BJ (cell line): ENCODE measurements around the gene STK11. TPM values are rescaled to one million over a fixed set of nuclear protein-coding genes. Genes with fewer than 3 reads are reported as not detected.

Source experiments
- CTCF ChIA-PET: fragments of 350-600 bp; formaldehyde crosslinking; extraction: SDS; loops from one replicate; lab custom pipeline; 2021; ENCODE audit warnings: antibody characterized with exemption, inconsistent platforms; lab: Yijun Ruan, JAX
- POLR2A ChIA-PET: fragments of 300-600 bp; sonication (Branson Sonifier 250); formaldehyde crosslinking; extraction: SDS; loops from one replicate; lab custom pipeline; 2021; ENCODE audit warnings: antibody characterized with exemption; lab: Charles Lee
- DNase-seq: peaks from one replicate; pipeline ENCODE4 v3.0.0-alpha.2; 2011; ENCODE audit warnings: low read depth
- H3K27me3 ChIP-seq: 2 replicates; pipeline ENCODE4 v1.6.0; 2011; ENCODE audit warnings: low read length; ENCODE audit not compliant: control insufficient read depth, insufficient read depth
- H3K36me3 ChIP-seq: 2 replicates; pipeline ENCODE4 v1.5.1; 2011; ENCODE audit warnings: low read length; ENCODE audit not compliant: control insufficient read depth, insufficient read depth
- H3K4me3 ChIP-seq: 2 replicates; pipeline ENCODE4 v1.5.1; 2011; ENCODE audit warnings: low read depth, mild to moderate bottlenecking, control low read depth, low read length
- polyA plus RNA-seq: library from polyadenylated mRNA; depleted of rRNA; stranded (reverse); fragments of >200 nt; gene quantifications from 2 replicates; pipeline ENCODE4 v1.2.3, GENCODE V29; 2011
- TF ChIP-seq, protein P1 (sequence below): IDR thresholded peaks from 2 replicates; pipeline ENCODE4 v1.5.1; 2011; ENCODE audit warnings: low read depth, mild to moderate bottlenecking, control low read depth, inconsistent platforms, low read length, moderate library complexity; ENCODE audit not compliant: insufficient read depth

Gene STK11
- polyA plus RNA-seq, 1 experiment: 33.6 TPM

DNA sequence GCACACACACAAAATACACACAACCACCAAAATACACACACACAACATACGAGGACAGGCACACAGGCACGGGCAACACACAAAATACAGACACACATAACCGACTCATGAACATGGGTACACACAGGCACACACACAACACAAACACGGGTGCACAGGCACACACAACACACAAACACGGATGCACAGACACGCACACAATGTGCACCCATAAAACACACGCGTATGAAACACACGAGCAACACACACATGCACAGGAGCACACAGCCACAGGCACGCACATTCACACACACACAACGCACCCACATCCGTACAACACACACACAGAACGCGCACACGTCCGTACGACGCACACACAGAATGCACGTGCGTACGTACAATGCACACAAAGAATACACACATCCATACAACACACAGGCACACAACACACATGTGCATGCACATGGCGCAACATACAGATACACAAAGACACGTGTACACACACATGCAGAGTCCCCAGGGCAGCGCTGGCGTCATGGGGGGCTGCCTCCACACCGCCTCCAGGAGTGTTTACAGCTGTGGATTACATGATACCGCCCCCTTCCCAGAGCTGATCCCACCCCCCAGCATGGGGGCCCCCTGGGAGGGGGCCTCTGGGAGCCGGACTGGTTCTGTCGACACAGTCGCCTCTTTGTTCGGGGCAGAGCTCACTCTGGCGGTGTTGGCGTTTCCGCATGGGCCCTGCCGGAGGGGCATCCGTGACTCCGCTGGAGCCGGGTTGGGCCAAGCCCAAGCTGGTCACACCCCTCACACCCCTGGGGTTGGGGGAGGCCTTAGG, 34.4 kb upstream of the STK11 start:
- DNase-seq: no peak
- TF ChIP-seq, protein P1, sequence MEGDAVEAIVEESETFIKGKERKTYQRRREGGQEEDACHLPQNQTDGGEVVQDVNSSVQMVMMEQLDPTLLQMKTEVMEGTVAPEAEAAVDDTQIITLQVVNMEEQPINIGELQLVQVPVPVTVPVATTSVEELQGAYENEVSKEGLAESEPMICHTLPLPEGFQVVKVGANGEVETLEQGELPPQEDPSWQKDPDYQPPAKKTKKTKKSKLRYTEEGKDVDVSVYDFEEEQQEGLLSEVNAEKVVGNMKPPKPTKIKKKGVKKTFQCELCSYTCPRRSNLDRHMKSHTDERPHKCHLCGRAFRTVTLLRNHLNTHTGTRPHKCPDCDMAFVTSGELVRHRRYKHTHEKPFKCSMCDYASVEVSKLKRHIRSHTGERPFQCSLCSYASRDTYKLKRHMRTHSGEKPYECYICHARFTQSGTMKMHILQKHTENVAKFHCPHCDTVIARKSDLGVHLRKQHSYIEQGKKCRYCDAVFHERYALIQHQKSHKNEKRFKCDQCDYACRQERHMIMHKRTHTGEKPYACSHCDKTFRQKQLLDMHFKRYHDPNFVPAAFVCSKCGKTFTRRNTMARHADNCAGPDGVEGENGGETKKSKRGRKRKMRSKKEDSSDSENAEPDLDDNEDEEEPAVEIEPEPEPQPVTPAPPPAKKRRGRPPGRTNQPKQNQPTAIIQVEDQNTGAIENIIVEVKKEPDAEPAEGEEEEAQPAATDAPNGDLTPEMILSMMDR: no peak
- ChIA-PET POLR2A (interaction anchor here (1.0 kb wide), 1 partner anchor 15 kb away, joined by 3 read pairs; no protein-coding TSS in a partner anchor), CTCF (interaction anchor here (0.9 to 2.1 kb wide), 2 partner anchors 57 to 64 kb away, joined by 3 to 7 read pairs; no protein-coding TSS in a partner anchor)
- peak overlapping the region; percentile 95 for H3K4me3 ChIP-seq
- no peaks in the 10 kb centered on the region for H3K27me3 ChIP-seq
- peaks cover 10% of the 10 kb centered on the region for H3K36me3 ChIP-seq

- H3K27me3 ChIP-seq: no peaks in the 10 kb centered on the region
- peaks cover 8% of the 10 kb centered on the region for H3K36me3 ChIP-seq
- peak overlapping the region; percentile 95 for H3K4me3 ChIP-seq
- ChIA-PET CTCF (interaction anchor here (0.9 kb wide), 1 partner anchor 65 kb away, joined by 3 read pairs; no protein-coding TSS in a partner anchor), POLR2A (interaction anchor here (1.0 kb wide), 1 partner anchor 16 kb away, joined by 3 read pairs; no protein-coding TSS in a partner anchor)
- no peak for DNase-seq
- TF ChIP-seq, protein P1: no peak
Observed at GRCh38 chr19:1171755-1172352, 33.7 kb upstream of the STK11 start.

GRCh38 chr19:1172353-1173158, 33.0 kb upstream of the STK11 start:
- peak overlapping the region; percentile 95 for H3K4me3 ChIP-seq
- POLR2A ChIA-PET: interaction anchor here (0.6 to 1.0 kb wide), 3 partner anchors 17 to 66 kb away, joined by 3 to 6 read pairs (median 3); no protein-coding TSS in a partner anchor
- no peak for DNase-seq
- CTCF ChIA-PET: interaction anchor here (0.6 kb wide), 1 partner anchor 37 kb away, joined by 3 read pairs; no protein-coding TSS in a partner anchor
- peaks cover 4% of the 10 kb centered on the region; the same call in 1 of the 2 replicates for H3K36me3 ChIP-seq
- TF ChIP-seq, protein P1: no peak
- H3K27me3 ChIP-seq: no peaks in the 10 kb centered on the region

- TF ChIP-seq, protein P1: no peak
- POLR2A ChIA-PET: interaction anchor here (0.6 kb wide), 2 partner anchors 59 to 67 kb away, joined by 3 to 6 read pairs; no protein-coding TSS in a partner anchor
- peak overlapping the region; percentile 95 for H3K4me3 ChIP-seq
- H3K36me3 ChIP-seq: peaks cover 4% of the 10 kb centered on the region; the same call in 1 of the 2 replicates
- no peaks in the 10 kb centered on the region for H3K27me3 ChIP-seq
- DNase-seq: no peak
- CTCF ChIA-PET: no interaction called here
Observed at GRCh38 chr19:1173159-1173844, 32.3 kb upstream of the STK11 start.
